Measurements from ENCODE around the gene MDP1. TPM values are rescaled to one million over a fixed set of nuclear protein-coding genes. Genes with fewer than 3 reads are reported as not detected.

The MDP1 gene
- total RNA-seq, 4 donors from 2014 or later: 5.6 to 137 (median 24.2) TPM

- Histone ChIP-seq H3K4me1 (no peaks in the 10 kb centered on the region), H3K4me3 (no peak overlapping the region), H3K36me3 (no peaks in the 10 kb centered on the region), H3K27ac (no peak overlapping the region), H3K27me3 (no peaks in the 10 kb centered on the region), H3K9me3 (no peaks in the 10 kb centered on the region)
- intact Hi-C loops (cut with DNase I; ENCODE audit: low total_unique reads): no loop called here
- DNase-seq: no peak
- no peak for TF ChIP-seq POLR2A (IDR thresholded peaks at IDR 0.05)
These were observed 16.9 kb downstream of the MDP1 start for GRCh38 chr14:24198814-24199524.

GRCh38 chr14:24197056-24197450 lies 18.8 kb downstream of the MDP1 start:
- Histone ChIP-seq H3K4me3 (no peak overlapping the region), H3K27ac (no peak overlapping the region), H3K36me3 (no peaks in the 10 kb centered on the region), H3K4me1 (no peaks in the 10 kb centered on the region), H3K9me3 (no peaks in the 10 kb centered on the region), H3K27me3 (no peaks in the 10 kb centered on the region)
- intact Hi-C loops (cut with DNase I; ENCODE audit: low total_unique reads): no loop called here
- no peak for DNase-seq
- TF ChIP-seq POLR2A (IDR thresholded peaks at IDR 0.05) (no peak), CTCF (IDR thresholded peaks at IDR 0.05) (no peak)

- TF ChIP-seq CTCF (IDR thresholded peaks at IDR 0.05): no peak
- no peak for TF ChIP-seq POLR2A (IDR thresholded peaks at IDR 0.05)
- Histone ChIP-seq H3K4me3 (peak overlapping the region; percentile 77 to 91), H3K4me1 (no peaks in the 10 kb centered on the region), H3K27ac (peak overlapping the region; percentile 94 to 95), H3K27me3 (no peaks in the 10 kb centered on the region), H3K36me3 (no peaks in the 10 kb centered on the region), H3K9me3 (no peaks in the 10 kb centered on the region)
- DNase-seq: no peak
- intact Hi-C loops (cut with DNase I; ENCODE audit: low total_unique reads): no loop called here
These were observed 19.5 kb downstream of the MDP1 start for GRCh38 chr14:24196071-24197055.

GRCh38 chr14:24195186-24196070 lies 20.4 kb downstream of the MDP1 start, which contains the start of gene TM9SF1:
Gene TM9SF1, minus strand, starts transcription at chr14:24195441. Its CDS starts 422 bp downstream, at chr14:24195019.
- no peaks in the 10 kb centered on the region for H3K9me3 ChIP-seq
- no peaks in the 10 kb centered on the region for H3K27me3 ChIP-seq
- peak within 1 kb of the TSS; percentile 77 to 91 for H3K4me3 ChIP-seq
- H3K36me3 ChIP-seq: no peaks in the 10 kb centered on the region
- intact Hi-C loops (cut with DNase I; ENCODE audit: low total_unique reads): no loop called here
- no peaks in the 10 kb centered on the region for H3K4me1 ChIP-seq
- H3K27ac ChIP-seq: peak within 1 kb of the TSS; percentile 94 to 95
- peak; percentile 85 to 89 for DNase-seq
- TF ChIP-seq CTCF (IDR thresholded peaks at IDR 0.05): peak in 1 of 4 experiments; percentile 22
- TF ChIP-seq POLR2A (IDR thresholded peaks at IDR 0.05): peak; percentile 65 to 69

- Histone ChIP-seq H3K4me1 (no peaks in the 10 kb centered on the region), H3K36me3 (no peaks in the 10 kb centered on the region), H3K27ac (peak overlapping the region; percentile 94 to 95), H3K9me3 (no peaks in the 10 kb centered on the region), H3K27me3 (no peaks in the 10 kb centered on the region), H3K4me3 (peak overlapping the region; percentile 77 to 91)
- intact Hi-C loops (cut with DNase I; ENCODE audit: low total_unique reads): no loop called here
- no peak for DNase-seq
- TF ChIP-seq CTCF (IDR thresholded peaks at IDR 0.05) (no peak), POLR2A (IDR thresholded peaks at IDR 0.05) (no peak)
These were observed 21.0 kb downstream of the MDP1 start for GRCh38 chr14:24194873-24195185.

Data from uterus (tissue), 4 donors.